ENCODE measurements around the gene UNC50.

DNA sequence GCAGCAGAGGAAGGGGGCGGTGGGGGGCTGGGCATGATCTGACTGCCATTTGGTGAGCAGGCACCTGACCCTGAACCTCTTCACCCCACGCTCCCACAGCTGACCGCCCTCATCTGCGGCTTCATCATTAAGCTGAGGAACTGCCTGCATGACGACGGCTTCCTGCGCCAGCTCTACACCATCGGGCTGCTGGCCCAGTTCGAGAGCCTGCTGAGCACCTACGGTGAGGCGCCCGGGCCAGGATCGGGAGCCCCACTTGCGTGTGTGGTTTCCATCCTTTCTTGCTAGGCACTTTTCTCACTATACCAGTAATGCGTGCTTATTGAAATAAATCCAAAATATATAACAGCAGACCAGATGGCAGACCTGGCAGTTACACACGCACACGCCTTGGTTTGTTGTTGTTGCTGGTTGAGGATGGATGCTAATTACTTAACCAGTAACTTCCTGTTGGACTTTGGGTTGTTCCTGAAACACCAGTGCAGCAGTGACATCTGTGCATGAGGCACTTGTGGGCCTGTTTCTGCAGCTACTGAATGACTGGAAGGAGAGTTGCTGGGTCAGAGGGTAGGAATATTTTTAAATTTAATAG lies 43.8 kb upstream of the UNC50 start:
- TF ChIP-seq POLR2A (IDR thresholded peaks at IDR 0.05; ENCODE audit: low read length) (no peak), GATA1 (IDR thresholded peaks at IDR 0.05; ENCODE audit: low read depth, low read length) (no peak)

Data from erythroblast (primary cell).